ENCODE data around the gene ARAP1.

The ARAP1 gene

GRCh38 chr11:72768581-72768980, 16.4 kb upstream of the ARAP1 start:
- H2AFZ ChIP-seq (ENCODE audit: low read depth), result no peak overlapping the region
- H3K9ac ChIP-seq, result no peak overlapping the region
- no peak for TF ChIP-seq CTCF (conservative IDR thresholded peaks at IDR 0.05; ENCODE audit: low read depth, low read length)
- H3K27me3 ChIP-seq (ENCODE audit: insufficient read depth, low read depth), result no peaks in the 10 kb centered on the region
- H3K4me1 ChIP-seq (ENCODE audit: low read depth, poor library complexity, severe bottlenecking), result no peaks in the 10 kb centered on the region
- no peak overlapping the region for H3K4me2 ChIP-seq
- no peaks in the 10 kb centered on the region for H4K20me1 ChIP-seq (ENCODE audit: insufficient read depth)
- H3K36me3 ChIP-seq (ENCODE audit: insufficient read depth), result no peaks in the 10 kb centered on the region
- no peak overlapping the region for H3K4me3 ChIP-seq (IDR thresholded peaks at IDR 0.05; ENCODE audit: insufficient read depth, low read depth, low read length)
- no peaks in the 10 kb centered on the region for H3K79me2 ChIP-seq (ENCODE audit: insufficient read depth, low read depth)
- H3K27ac ChIP-seq, result no peak overlapping the region

GRCh38 chr11:72767203-72768062, 15.2 kb upstream of the ARAP1 start:
- H3K4me1 ChIP-seq (ENCODE audit: low read depth, poor library complexity, severe bottlenecking), result peaks cover 11% of the 10 kb centered on the region
- no peak overlapping the region for H3K27ac ChIP-seq
- H3K4me2 ChIP-seq, result no peak overlapping the region
- H4K20me1 ChIP-seq (ENCODE audit: insufficient read depth), result no peaks in the 10 kb centered on the region
- H3K27me3 ChIP-seq (ENCODE audit: insufficient read depth, low read depth), result no peaks in the 10 kb centered on the region
- H3K79me2 ChIP-seq (ENCODE audit: insufficient read depth, low read depth), result no peaks in the 10 kb centered on the region
- H3K4me3 ChIP-seq (IDR thresholded peaks at IDR 0.05; ENCODE audit: insufficient read depth, low read depth, low read length), result no peak overlapping the region
- H3K9ac ChIP-seq, result no peak overlapping the region
- H2AFZ ChIP-seq (ENCODE audit: low read depth), result no peak overlapping the region
- no peaks in the 10 kb centered on the region for H3K36me3 ChIP-seq (ENCODE audit: insufficient read depth)
- TF ChIP-seq CTCF (conservative IDR thresholded peaks at IDR 0.05; ENCODE audit: low read depth, low read length), result no peak

- Histone ChIP-seq H3K27ac (no peak overlapping the region), H3K27me3 (ENCODE audit: insufficient read depth, low read depth) (no peaks in the 10 kb centered on the region), H3K4me3 (IDR thresholded peaks at IDR 0.05; ENCODE audit: insufficient read depth, low read depth, low read length) (no peak overlapping the region), H3K9ac (no peak overlapping the region), H3K4me2 (no peak overlapping the region), H3K79me2 (ENCODE audit: insufficient read depth, low read depth) (no peaks in the 10 kb centered on the region), H3K36me3 (ENCODE audit: insufficient read depth) (no peaks in the 10 kb centered on the region), H4K20me1 (ENCODE audit: insufficient read depth) (no peaks in the 10 kb centered on the region), H2AFZ (ENCODE audit: low read depth) (no peak overlapping the region), H3K4me1 (ENCODE audit: low read depth, poor library complexity, severe bottlenecking) (peaks cover 12% of the 10 kb centered on the region)
- TF ChIP-seq CTCF (conservative IDR thresholded peaks at IDR 0.05; ENCODE audit: low read depth, low read length), result no peak
These were observed 14.1 kb upstream of the ARAP1 start for GRCh38 chr11:72766152-72766902.

- H3K36me3 ChIP-seq (ENCODE audit: insufficient read depth), result no peaks in the 10 kb centered on the region
- no peaks in the 10 kb centered on the region for H3K27me3 ChIP-seq (ENCODE audit: insufficient read depth, low read depth)
- peaks cover 12% of the 10 kb centered on the region for H3K4me1 ChIP-seq (ENCODE audit: low read depth, poor library complexity, severe bottlenecking)
- H3K4me2 ChIP-seq, result no peak overlapping the region
- H3K27ac ChIP-seq, result no peak overlapping the region
- H2AFZ ChIP-seq (ENCODE audit: low read depth), result no peak overlapping the region
- no peak overlapping the region for H3K4me3 ChIP-seq (IDR thresholded peaks at IDR 0.05; ENCODE audit: insufficient read depth, low read depth, low read length)
- H3K79me2 ChIP-seq (ENCODE audit: insufficient read depth, low read depth), result no peaks in the 10 kb centered on the region
- H3K9ac ChIP-seq, result no peak overlapping the region
- TF ChIP-seq CTCF (conservative IDR thresholded peaks at IDR 0.05; ENCODE audit: low read depth, low read length), result no peak
- no peaks in the 10 kb centered on the region for H4K20me1 ChIP-seq (ENCODE audit: insufficient read depth)
These were observed 12.3 kb upstream of the ARAP1 start for GRCh38 chr11:72764503-72764902.

All from KMS-11 (cell line).